CD4-positive, CD25-positive, alpha-beta regulatory T cell (primary cell): ENCODE data around the gene SORCS2. TPM values are rescaled to one million over a fixed set of nuclear protein-coding genes. Genes with fewer than 3 reads are reported as not detected.

Source experiments
- ATAC-seq, 2 donors: fragments of 150-1000 bp; cut with Tn5 transposase; one replicate each; pipeline ENCODE4 v1.10.0; 2021; ENCODE audit warnings: low read depth in 2 of 2, moderate number of reproducible peaks in 2 of 2, moderate library complexity in 1 of 2
- DNase-seq, 3 donors: peaks; one replicate each; pipeline versions ENCODE4 v3.0.0 to v3.0.0-alpha.2; 2012 to 2022; ENCODE audit warnings: mixed read lengths in 1 of 3
- H3K27ac ChIP-seq: one replicate; pipeline ENCODE4 v1.7.0; 2013; ENCODE audit warnings: mild to moderate bottlenecking, low read length; ENCODE audit not compliant: insufficient read depth, poor library complexity, severe bottlenecking
- H3K27me3 ChIP-seq: one replicate; pipeline ENCODE4 v1.7.0; 2013; ENCODE audit warnings: low read length; ENCODE audit not compliant: control insufficient read depth, insufficient read depth
- H3K36me3 ChIP-seq: one replicate; pipeline ENCODE4 v1.7.0; 2013; ENCODE audit warnings: mild to moderate bottlenecking, low read length, moderate library complexity; ENCODE audit not compliant: control insufficient read depth, insufficient read depth
- H3K4me1 ChIP-seq: 2 replicates; pipeline ENCODE4 v1.7.0; 2013; ENCODE audit warnings: mild to moderate bottlenecking, low read length; ENCODE audit not compliant: insufficient read depth, control insufficient read depth, poor library complexity, severe bottlenecking
- H3K4me3 ChIP-seq: one replicate; pipeline ENCODE4 v1.7.0; 2013; ENCODE audit warnings: low read depth, mild to moderate bottlenecking, low read length, moderate library complexity
- H3K9me3 ChIP-seq, 2 experiments: 1 replicate in 1 of 2; 2 replicates in 1 of 2; pipeline ENCODE4 v1.7.0; 2013; ENCODE audit warnings: low read length in 2 of 2, mild to moderate bottlenecking in 1 of 2, moderate library complexity in 1 of 2; ENCODE audit not compliant: control insufficient read depth in 2 of 2
- H3K27ac Mint-ChIP-seq, 3 donors: one replicate each; pipeline ENCODE4 v1.8.0; 2020 to 2022; ENCODE audit warnings: mild to moderate bottlenecking in 3 of 3, mixed read lengths in 3 of 3, moderate library complexity in 2 of 3
- H3K27me3 Mint-ChIP-seq: one replicate; pipeline ENCODE4 v1.8.0; 2022; ENCODE audit warnings: mild to moderate bottlenecking, mixed read lengths
- H3K36me3 Mint-ChIP-seq: one replicate; pipeline ENCODE4 v1.8.0; 2020; ENCODE audit warnings: mixed read lengths
- H3K4me1 Mint-ChIP-seq, 4 donors: one replicate each; pipeline ENCODE4 v1.8.0; 2020 to 2022; ENCODE audit warnings: mixed read lengths in 4 of 4, mild to moderate bottlenecking in 1 of 4
- H3K4me3 Mint-ChIP-seq, 4 donors: one replicate each; pipeline ENCODE4 v1.8.0; 2020 to 2022; ENCODE audit warnings: mild to moderate bottlenecking in 4 of 4, mixed read lengths in 4 of 4, moderate library complexity in 3 of 4
- H3K9me3 Mint-ChIP-seq, 7 donors: one replicate each; pipeline ENCODE4 v1.8.0; 2020 to 2022; ENCODE audit warnings: mixed read lengths in 7 of 7, mild to moderate bottlenecking in 3 of 7, moderate library complexity in 2 of 7
- polyA plus RNA-seq, 4 donors: library from polyadenylated mRNA; unstranded; fragments of 300-500 nt; fragmentation: Illumina TruSeq; gene quantifications; one replicate each; pipeline ENCODE4 v1.2.3, GENCODE V29; 2021
- total RNA-seq: library from RNA; stranded (reverse); gene quantifications from one replicate; pipeline ENCODE4 v1.2.3, GENCODE V29; 2022

SORCS2 gene
- total and polyA plus RNA-seq, 5 donors from 2014 or later: not detected

DNA sequence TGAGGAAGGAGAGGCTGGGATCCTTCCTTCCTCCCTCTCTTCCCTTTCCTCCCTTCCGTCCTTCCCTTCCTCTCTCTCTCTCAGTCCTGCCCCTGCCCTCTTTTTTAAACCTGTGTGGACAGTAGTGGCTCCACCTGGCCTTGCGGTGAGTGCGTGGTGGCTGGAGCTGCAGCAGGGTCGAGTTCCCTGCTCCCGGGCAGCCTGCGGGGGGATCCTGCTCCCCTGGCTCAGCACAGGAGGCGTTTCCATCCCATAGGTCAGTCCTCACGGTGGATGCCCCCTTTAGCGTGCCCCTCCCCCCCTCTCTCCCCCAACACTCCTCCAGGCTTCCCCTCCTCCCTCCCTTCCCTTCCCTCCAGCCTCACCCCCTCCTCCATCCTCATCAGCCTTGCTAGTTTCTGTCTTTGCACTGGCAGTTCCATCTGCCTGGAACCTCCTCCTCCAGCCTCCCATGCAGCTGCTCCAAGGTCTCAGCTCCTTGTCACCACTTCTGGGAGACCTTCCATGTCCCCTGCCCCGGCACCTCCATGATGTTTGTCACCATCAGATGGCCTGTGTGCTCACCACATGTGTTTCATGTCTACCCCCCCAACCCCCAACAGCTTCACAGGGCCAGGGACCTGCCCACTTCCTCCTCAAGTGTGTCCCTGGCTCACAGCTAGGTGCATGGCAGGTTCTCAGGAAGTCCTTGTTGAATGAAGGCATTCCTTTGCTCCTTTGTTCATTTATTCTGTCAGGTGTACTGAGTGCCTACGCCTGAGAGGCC lies 174.0 kb downstream of the SORCS2 start:
- no peaks in the 10 kb centered on the region for H3K4me1 ChIP-seq
- no peak for ATAC-seq
- no peak overlapping the region for H3K4me3 ChIP-seq
- Mint-ChIP-seq H3K36me3 (no peaks in the 10 kb centered on the region), H3K4me1 (peaks cover 0 to 2% (median 0%) of the 10 kb centered on the region in 4 donors), H3K9me3 (peaks cover 0 to 1% (median 0%) of the 10 kb centered on the region in 7 donors), H3K27me3 (peaks cover 4% of the 10 kb centered on the region), H3K27ac (no peak overlapping the region), H3K4me3 (no peak overlapping the region)
- H3K27me3 ChIP-seq: no peaks in the 10 kb centered on the region
- no peak for DNase-seq
- H3K9me3 ChIP-seq: no peaks in the 10 kb centered on the region
- no peak overlapping the region for H3K27ac ChIP-seq
- no peaks in the 10 kb centered on the region for H3K36me3 ChIP-seq

DNA sequence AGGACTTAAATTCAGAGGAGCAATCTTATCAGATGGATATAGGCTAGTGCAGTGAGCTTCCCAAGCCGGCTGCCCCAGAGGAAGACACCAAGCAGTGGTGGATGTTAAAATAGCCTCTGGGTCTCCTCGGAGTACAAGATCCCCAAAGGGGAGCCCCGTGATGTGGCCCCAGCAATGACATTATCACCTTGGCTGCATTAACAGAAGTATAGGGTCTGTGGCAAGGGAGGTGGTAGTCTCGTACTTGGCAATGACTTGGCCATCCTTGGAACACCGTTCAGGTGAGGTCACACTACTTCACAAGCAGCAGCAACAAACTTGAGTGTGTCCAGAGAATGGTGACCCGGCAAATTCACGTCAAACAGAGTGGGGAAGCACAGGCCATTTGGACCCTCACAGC lies 174.6 kb downstream of the SORCS2 start:
- Mint-ChIP-seq H3K27me3 (peaks cover 4% of the 10 kb centered on the region), H3K9me3 (peaks cover 0 to 4% (median 0%) of the 10 kb centered on the region in 7 donors), H3K4me3 (no peak overlapping the region), H3K27ac (no peak overlapping the region), H3K36me3 (no peaks in the 10 kb centered on the region), H3K4me1 (peaks cover 0 to 5% (median under 1%) of the 10 kb centered on the region in 4 donors)
- Histone ChIP-seq H3K4me3 (no peak overlapping the region), H3K27me3 (no peaks in the 10 kb centered on the region), H3K9me3 (no peaks in the 10 kb centered on the region), H3K27ac (no peak overlapping the region), H3K4me1 (no peaks in the 10 kb centered on the region), H3K36me3 (no peaks in the 10 kb centered on the region)
- ATAC-seq: no peak
- DNase-seq: no peak

- no peak for DNase-seq
These were observed 175.1 kb downstream of the SORCS2 start for GRCh38 chr4:7367406-7367805.

DNA sequence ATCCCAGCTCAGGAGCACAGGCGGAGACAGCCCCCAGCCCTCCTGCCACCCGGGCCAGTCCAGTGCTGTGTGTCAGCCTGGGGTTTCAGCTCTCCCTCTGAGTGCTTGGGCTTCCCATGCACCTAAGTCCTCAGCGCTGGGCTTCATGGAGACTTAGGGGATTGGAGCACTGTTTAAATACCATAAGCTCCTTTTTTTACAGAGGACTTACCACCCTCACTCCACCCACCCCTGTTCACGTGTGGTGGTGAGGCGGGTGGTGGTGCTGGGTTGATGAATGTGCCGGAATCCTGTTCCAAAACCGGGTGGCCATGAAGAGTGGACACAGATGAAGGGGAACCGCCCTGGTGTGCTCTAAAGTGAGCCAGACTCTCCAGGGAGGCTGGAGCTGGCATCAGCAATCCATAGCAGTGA lies 175.5 kb downstream of the SORCS2 start:
- Mint-ChIP-seq H3K9me3 (peaks cover 0 to 4% (median 0%) of the 10 kb centered on the region in 7 donors), H3K4me3 (no peak overlapping the region), H3K27ac (no peak overlapping the region), H3K4me1 (peaks cover 0 to 5% (median under 1%) of the 10 kb centered on the region in 4 donors), H3K27me3 (peaks cover 4% of the 10 kb centered on the region), H3K36me3 (no peaks in the 10 kb centered on the region)
- no peak for DNase-seq
- H3K4me1 ChIP-seq: no peaks in the 10 kb centered on the region
- H3K27me3 ChIP-seq: no peaks in the 10 kb centered on the region
- no peak for ATAC-seq
- H3K4me3 ChIP-seq: no peak overlapping the region
- H3K27ac ChIP-seq: no peak overlapping the region
- H3K9me3 ChIP-seq: no peaks in the 10 kb centered on the region
- no peaks in the 10 kb centered on the region for H3K36me3 ChIP-seq

More at GRCh38 chr4:7367406-7367805, 175.1 kb downstream of the SORCS2 start:
- no peak for ATAC-seq
- peaks cover 0 to 5% (median under 1%) of the 10 kb centered on the region in 4 donors for H3K4me1 Mint-ChIP-seq
- H3K27ac ChIP-seq: no peak overlapping the region
- peaks cover 4% of the 10 kb centered on the region for H3K27me3 Mint-ChIP-seq
- no peaks in the 10 kb centered on the region for H3K4me1 ChIP-seq
- H3K36me3 ChIP-seq: no peaks in the 10 kb centered on the region
- H3K9me3 Mint-ChIP-seq: peaks cover 0 to 4% (median 0%) of the 10 kb centered on the region in 7 donors
- no peaks in the 10 kb centered on the region for H3K36me3 Mint-ChIP-seq
- H3K4me3 Mint-ChIP-seq: no peak overlapping the region
- no peaks in the 10 kb centered on the region for H3K27me3 ChIP-seq
- H3K9me3 ChIP-seq: no peaks in the 10 kb centered on the region
- H3K4me3 ChIP-seq: no peak overlapping the region
- H3K27ac Mint-ChIP-seq: no peak overlapping the region

DNA sequence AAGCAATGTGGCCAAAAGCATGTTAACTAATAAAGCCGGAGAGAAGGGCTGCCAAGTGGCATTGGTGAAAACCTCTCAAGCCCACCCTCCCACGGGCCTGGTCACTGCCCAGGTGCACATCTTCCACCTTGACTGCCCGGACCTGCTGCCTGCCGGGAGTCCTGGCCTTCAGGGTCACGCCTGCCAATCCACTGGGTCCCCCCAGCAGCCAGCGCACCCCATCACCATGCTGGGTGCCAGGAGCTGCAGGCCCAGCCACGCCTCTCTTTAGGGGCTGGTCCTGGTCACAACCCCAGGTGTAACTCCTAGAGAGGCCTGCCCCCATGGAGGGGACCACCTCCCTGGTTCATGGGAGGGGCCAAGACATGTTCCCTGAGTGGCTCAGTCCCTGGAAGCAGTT lies 176.0 kb downstream of the SORCS2 start:
- Mint-ChIP-seq H3K4me3 (no peak overlapping the region), H3K4me1 (peaks cover 0 to 5% (median under 1%) of the 10 kb centered on the region in 4 donors), H3K36me3 (no peaks in the 10 kb centered on the region), H3K9me3 (peaks cover 0 to 4% (median 0%) of the 10 kb centered on the region in 7 donors), H3K27ac (no peak overlapping the region), H3K27me3 (peaks cover 4% of the 10 kb centered on the region)
- Histone ChIP-seq H3K9me3 (no peaks in the 10 kb centered on the region), H3K4me3 (no peak overlapping the region), H3K27ac (no peak overlapping the region), H3K36me3 (no peaks in the 10 kb centered on the region), H3K4me1 (no peaks in the 10 kb centered on the region), H3K27me3 (no peaks in the 10 kb centered on the region)
- DNase-seq (no peak), ATAC-seq (no peak)

GRCh38 chr4:7369511-7369910 lies 177.2 kb downstream of the SORCS2 start:
- H3K27ac Mint-ChIP-seq: no peak overlapping the region
- no peak overlapping the region for H3K4me3 Mint-ChIP-seq

DNA sequence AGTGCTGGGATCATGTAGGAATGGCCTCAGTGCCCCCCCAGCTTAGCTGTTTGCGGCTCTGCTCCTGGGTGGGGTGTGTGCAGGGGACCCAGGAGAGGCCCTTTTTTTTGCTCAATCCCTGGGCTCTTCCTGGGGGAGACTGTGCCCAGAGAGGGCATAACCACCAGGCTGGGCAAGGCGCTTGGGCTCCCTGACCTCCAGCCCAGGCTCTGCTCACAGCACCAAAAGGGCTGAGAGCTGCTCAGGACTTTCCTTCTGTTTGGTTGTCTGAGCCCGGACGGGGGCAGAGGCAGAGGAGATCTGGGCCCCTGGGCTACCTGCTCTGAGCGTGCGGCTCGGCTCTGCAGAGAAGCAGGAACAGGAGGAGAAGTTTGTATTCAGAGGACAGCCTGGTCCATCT lies 177.7 kb downstream of the SORCS2 start:
- H3K27ac ChIP-seq: no peak overlapping the region
- H3K27ac Mint-ChIP-seq: no peak overlapping the region
- peaks cover 0 to 2% (median 0%) of the 10 kb centered on the region in 7 donors for H3K9me3 Mint-ChIP-seq
- peaks cover 0 to 5% (median under 1%) of the 10 kb centered on the region in 4 donors for H3K4me1 Mint-ChIP-seq
- no peaks in the 10 kb centered on the region for H3K9me3 ChIP-seq
- H3K4me3 ChIP-seq: no peak overlapping the region
- no peaks in the 10 kb centered on the region for H3K4me1 ChIP-seq
- H3K36me3 ChIP-seq: no peaks in the 10 kb centered on the region
- no peaks in the 10 kb centered on the region for H3K36me3 Mint-ChIP-seq
- H3K4me3 Mint-ChIP-seq: no peak overlapping the region
- no peak for ATAC-seq
- no peaks in the 10 kb centered on the region for H3K27me3 ChIP-seq
- DNase-seq: no peak
- H3K27me3 Mint-ChIP-seq: peaks cover 4% of the 10 kb centered on the region

More at GRCh38 chr4:7369511-7369910, 177.2 kb downstream of the SORCS2 start:
- no peaks in the 10 kb centered on the region for H3K27me3 ChIP-seq
- no peaks in the 10 kb centered on the region for H3K9me3 ChIP-seq
- Mint-ChIP-seq H3K9me3 (peaks cover 0 to 2% (median 0%) of the 10 kb centered on the region in 7 donors), H3K36me3 (no peaks in the 10 kb centered on the region), H3K27me3 (peaks cover 4% of the 10 kb centered on the region), H3K4me1 (peaks cover 0 to 5% (median under 1%) of the 10 kb centered on the region in 4 donors)
- no peaks in the 10 kb centered on the region for H3K36me3 ChIP-seq
- ATAC-seq (no peak), DNase-seq (no peak)
- no peaks in the 10 kb centered on the region for H3K4me1 ChIP-seq
- H3K4me3 ChIP-seq: no peak overlapping the region
- H3K27ac ChIP-seq: no peak overlapping the region
